HUDEP-2 (cell line): ENCODE results near the gene NDUFS1.
"Not testable (repeated sequence)": the region's sequence is repeated elsewhere in the genome, so short reads cannot be mapped to it uniquely, and the experiment has no call there.

Experiments
- DNase-seq, 76 experiments: peaks; one replicate each; lab custom pipeline; 2025; ENCODE audit not compliant: unreplicated experiment in 76 of 76; lab: John Stamatoyannopoulos, UW

The NDUFS1 gene

DNA sequence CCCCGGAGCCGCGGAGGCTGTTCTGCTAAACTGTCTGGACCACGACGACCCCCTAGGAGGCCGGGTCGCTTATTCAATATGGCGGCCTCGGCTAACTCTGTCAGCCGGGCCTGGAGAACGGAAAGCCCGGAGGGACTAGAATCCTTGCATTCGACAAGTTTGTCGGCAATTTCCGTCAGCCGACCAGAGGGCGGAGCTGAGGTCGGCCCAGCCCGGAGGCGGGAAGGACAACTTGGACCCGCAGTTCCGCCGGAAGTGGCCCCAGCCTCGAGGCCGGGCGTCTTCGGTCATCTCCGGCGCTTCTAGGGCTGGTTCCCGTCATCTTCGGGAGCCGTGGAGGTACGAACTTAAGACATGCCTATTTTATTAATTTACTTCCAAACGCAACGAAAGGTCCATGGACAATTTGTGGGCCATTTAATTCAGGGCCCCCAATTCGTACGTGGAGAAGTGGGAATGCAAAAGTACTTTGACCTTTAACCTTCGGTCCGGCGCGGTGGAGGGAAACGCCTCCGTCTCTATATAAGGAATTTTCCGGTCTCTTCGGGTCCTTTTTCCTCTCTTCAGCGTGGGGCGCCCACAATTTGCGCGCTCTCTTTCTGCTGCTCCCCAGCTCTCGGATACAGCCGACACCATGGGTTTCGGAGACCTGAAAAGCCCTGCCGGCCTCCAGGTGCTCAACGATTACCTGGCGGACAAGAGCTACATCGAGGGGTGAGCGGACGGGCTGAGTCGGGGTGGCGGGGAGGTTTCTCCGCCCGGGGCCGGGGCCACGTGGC, at the start of gene NDUFS1, which contains the start of gene EEF1B2:
Gene NDUFS1 (minus strand): TSS at position 99 of the 779 bp plus-strand sequence. CDS start 5,766 bp downstream, outside the sequence.
Gene EEF1B2 (plus strand): TSS at position 550 of the 779 bp plus-strand sequence. CDS start 85 bp downstream, at position 635.
- peak; percentile 58 to 98 (median 93) for DNase-seq

DNA sequence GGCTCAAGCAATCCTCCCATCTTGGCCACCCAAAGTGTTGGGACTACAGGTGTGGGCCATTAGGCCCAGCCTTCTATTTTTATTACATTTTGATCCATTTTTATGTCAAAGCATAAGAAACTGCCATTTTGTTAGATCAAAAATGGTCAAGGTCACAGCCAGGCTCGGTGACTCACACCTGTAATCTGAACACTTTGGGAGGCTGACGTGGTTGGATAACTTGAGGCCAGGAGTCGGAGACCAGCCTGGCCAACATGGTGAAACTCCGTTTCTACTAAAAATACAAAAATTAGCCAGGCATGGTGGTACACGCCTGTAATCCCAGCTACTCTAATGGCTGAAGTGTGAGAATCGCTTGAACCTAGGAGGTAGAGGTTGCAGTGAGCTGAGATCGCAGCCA, 49.7 kb upstream of the NDUFS1 start:
- no peak for DNase-seq

DNA sequence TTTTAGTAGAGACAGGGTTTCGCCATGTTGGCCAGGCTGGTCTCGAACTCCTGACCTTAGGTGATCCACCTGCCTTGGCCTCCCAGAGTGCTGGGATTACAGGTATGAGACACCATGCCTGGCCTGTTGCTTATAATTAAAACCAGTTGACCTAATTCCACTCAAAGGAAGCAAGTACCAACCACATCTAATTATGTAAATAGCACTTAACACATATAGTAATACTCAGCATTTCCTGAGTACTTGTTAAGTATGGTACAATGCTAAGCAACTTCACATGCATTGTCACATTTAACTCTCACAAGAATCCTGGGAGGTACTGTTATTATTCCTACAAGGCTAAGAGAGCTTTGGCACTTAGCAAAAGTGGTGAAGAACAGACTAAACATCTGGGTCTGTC, 48.1 kb upstream of the NDUFS1 start:
- not testable (repeated sequence) for DNase-seq

DNA sequence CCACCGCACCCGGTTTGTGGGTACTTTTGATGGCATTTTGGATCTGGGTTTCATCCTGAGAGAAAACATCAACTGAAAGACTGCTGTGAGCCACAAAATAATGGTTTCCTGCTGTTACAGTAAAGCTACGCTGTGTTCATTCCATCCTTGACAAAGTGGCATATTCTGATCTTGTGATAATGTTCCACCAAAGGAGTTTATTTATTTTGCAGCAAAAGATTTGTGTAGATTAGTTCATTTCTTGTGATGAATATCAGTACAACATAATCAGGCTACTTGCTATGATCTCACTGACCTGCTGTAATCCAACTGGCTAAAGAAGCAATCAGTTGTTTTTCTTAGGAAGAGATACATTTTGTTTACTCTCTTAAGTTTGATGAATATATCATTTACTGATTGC, 45.5 kb upstream of the NDUFS1 start:
- no peak for DNase-seq

DNA sequence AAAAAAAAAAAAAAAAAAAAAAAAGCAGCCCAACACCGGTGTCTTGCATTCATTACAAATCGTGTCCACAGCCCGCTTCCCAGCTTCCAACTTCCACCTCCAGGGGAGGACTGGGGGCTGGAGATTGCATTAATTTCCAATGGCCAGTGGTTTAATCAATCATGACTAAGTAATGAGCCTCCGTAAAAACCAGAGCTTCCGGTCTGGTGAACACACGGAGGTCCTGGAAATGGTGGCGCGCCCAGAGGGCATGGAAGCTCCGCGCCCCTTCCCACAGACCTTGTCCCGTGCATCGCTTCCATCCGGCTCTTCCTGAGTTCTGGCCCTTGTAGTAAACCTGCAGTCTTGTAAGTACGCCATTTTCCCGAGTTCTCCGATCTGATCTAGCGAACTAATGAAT, 44.1 kb upstream of the NDUFS1 start:
- DNase-seq = no peak

GRCh38 chr2:206202446-206202845, 43.2 kb upstream of the NDUFS1 start:
- DNase-seq = no peak

DNA sequence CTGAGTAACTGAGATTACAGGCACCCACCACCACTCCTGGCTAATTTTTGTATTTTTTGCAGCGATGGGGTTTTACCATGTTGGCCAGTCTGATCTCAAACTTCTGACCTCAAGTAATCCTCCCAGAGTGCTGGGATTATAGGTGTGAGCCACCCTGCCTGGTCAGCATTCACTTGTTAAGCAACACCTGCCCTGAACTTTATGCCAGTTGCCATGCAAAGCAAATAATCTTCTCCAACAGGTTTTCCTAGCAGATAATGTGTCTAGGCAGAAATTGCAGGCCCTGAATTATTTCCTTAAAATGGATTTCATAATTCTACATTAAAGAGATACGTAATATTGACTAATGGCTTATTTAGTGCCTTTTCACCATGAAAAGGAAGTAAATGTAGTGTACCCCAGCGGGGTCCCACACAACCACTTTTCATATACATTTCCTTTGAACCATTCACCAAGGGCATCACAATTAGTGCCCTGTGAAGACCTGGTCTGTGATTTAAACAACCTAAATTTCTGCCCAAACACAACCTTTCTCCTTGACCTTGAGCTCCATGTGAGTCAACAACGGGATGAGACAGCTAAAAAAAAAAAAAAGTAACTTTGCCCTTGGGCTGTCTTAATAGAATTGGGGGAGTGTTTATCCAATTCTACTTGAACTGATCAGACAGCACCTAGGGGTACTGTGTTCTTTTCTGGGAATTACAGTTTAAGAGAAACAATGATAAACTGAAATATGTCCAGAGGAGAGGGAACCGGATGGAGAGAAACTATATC, 42.0 kb upstream of the NDUFS1 start:
- no peak for DNase-seq

DNA sequence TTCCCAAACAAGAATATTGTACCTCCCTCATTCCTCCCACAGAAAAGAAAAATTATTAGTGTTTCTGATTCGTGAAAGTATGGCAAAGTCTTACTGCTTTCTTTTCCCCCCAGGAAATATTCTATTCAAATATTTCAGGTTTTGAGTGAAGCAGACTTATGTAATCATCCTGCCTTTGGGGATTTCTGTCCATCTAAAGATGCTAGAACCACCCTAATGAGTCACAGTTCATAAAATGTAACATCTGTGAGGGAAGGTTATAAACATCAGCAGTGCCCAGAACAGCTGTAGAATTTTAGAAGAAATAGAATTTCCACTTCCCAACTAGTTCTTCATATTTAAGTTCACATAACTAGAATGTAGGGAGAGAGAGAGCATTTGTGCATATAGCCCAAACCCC, 39.4 kb upstream of the NDUFS1 start:
- DNase-seq = no peak

DNA sequence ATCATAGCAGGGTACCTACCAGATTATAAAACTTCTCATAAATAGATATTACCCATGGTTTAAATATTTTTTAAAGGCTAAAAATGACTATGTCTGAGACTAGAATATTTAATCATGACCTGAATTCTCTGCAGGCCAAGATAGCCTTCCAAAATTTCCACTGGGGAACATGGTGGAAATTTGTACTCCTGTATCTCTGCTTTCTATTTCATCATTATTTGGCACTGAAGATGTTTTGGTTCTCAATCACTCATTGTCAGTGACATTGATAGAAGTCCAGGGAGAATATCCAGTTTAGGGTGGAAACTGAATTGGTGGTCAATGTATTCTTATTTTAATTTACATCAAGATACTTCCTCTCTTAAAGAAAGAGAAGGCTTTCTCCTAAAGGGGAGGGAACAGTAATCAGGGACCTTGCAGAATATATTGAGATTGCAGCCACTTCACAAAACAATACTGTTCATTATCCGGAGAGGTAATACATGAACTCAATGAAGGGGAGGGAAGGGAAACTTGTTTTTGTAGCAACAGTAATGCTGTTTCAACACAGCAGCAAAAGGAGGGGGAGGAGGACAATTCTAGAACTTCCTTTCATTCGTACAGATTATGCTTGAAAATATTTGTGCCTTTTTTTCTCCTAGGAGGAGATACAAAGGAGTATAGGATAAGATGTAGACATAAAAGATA, 34.6 kb upstream of the NDUFS1 start:
- no peak for DNase-seq

- DNase-seq = no peak
These were observed 32.9 kb upstream of the NDUFS1 start for GRCh38 chr2:206192157-206192556.

- no peak for DNase-seq
These were observed 31.4 kb upstream of the NDUFS1 start for GRCh38 chr2:206190689-206191088.

DNA sequence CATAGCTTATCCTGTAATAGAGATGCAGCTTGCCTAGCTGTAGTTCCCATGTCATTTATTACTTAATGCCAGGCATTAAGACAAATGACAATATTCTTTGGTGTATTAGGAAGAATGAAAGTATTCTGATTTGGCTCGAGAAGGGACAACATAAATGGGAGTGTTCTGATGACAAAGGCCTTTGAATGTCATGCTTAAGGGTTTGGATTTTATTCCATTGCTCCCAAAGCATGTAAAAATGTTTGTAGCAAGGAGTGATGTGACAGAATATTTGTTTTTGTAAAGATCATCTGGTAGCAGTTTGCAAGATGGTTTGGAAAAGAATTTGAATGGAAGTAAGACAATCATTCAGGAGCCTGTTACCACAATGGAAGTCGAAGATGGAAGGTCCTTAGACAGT, 30.9 kb upstream of the NDUFS1 start:
- no peak for DNase-seq

GRCh38 chr2:206189691-206190090, 30.4 kb upstream of the NDUFS1 start:
- no peak for DNase-seq

DNA sequence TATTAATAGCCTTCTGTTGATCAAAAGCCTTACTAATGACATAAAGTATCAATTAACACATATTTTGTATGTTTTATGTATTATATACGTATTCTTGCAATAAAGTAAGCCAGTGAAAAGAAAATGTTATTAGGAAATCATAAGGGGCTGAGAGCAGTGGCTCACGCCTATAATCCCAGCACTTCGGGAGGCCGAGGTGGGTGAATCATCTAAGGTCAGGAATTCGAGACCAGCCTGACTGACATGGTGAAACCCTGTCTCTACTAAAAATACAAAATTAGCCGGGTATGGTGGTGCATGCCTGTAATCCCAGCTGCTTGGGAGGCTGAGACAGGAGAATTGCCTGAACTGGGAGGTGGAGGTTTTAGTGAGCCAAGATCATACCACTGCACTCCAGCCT, 22.3 kb upstream of the NDUFS1 start:
- DNase-seq = not testable (repeated sequence)

- no peak for DNase-seq
These were observed 17.7 kb upstream of the NDUFS1 start for GRCh38 chr2:206176901-206177300.

DNA sequence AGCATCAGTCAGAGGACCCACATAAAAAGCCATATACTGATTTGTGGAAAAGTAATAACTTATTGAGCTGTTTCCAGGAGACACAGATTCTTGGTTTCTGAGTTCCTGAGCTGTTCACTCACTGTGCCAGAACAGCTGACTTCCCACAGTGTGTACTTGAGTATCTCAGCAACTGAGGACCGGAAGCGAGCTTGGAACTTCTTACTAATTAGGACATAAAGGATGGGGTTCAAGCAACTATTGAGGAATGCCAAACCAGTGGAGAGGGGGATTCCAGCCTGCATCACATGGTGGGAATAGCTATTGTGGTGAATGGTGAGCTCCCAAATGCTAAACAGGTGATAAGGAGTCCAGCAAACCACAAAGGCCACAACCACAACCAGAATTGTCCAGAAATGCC, 16.9 kb upstream of the NDUFS1 start:
- no peak for DNase-seq

DNA sequence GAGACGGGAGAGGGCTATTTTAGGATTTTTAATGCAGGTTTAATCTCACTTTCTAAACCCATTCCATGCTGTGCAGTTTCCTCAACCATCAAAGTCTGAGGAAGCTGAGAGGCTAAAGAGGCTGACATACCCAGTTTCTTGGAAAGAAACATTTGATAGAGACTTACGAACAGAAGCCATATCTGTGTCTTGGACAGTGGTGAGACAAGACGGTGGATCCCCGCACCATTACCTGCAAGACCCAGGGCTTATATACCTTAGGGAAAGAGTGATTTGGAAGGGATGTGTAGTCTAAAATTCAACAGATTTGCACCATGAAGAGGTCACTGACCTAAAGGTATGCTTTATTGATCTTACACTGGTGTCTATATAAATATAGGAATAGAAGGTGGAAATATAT, 13.9 kb upstream of the NDUFS1 start:
- DNase-seq = no peak

GRCh38 chr2:206171624-206172397, 12.6 kb upstream of the NDUFS1 start:
- not testable (repeated sequence) for DNase-seq

GRCh38 chr2:206168230-206168629, 9.0 kb upstream of the NDUFS1 start:
- not testable (repeated sequence) for DNase-seq

- peak in 16 of 76 experiments; percentile 4 to 35 (median 11) for DNase-seq
These were observed 5.1 kb upstream of the NDUFS1 start for GRCh38 chr2:206164261-206164862.
